Ovary (tissue), 3 donors: ENCODE data around the gene POLL.

Experiments
- EP300 ChIP-seq: sonication (generic); formaldehyde crosslinking; IDR thresholded peaks from one replicate; pipeline ENCODE4 v1.6.1; 2017; ENCODE audit warnings: antibody characterized with exemption
- POLR2A ChIP-seq: fragments of 450-650 bp; IDR thresholded peaks from one replicate; pipeline ENCODE4 v1.6.1; 2017; ENCODE audit warnings: antibody characterized with exemption, mild to moderate bottlenecking, moderate library complexity
- TF ChIP-seq, protein P1 (sequence below), 3 donors: fragments of 450-650 bp in 2 of 3; fragments of 200-600 bp in 1 of 3; IDR thresholded peaks; one replicate each; pipeline versions ENCODE4 v1.5.1 to v1.8.0; 2016 to 2022; ENCODE audit warnings: antibody characterized with exemption in 3 of 3, mild to moderate bottlenecking in 1 of 3
- donor health status: DM: no; HTN: no; CAD: no.

DNA sequence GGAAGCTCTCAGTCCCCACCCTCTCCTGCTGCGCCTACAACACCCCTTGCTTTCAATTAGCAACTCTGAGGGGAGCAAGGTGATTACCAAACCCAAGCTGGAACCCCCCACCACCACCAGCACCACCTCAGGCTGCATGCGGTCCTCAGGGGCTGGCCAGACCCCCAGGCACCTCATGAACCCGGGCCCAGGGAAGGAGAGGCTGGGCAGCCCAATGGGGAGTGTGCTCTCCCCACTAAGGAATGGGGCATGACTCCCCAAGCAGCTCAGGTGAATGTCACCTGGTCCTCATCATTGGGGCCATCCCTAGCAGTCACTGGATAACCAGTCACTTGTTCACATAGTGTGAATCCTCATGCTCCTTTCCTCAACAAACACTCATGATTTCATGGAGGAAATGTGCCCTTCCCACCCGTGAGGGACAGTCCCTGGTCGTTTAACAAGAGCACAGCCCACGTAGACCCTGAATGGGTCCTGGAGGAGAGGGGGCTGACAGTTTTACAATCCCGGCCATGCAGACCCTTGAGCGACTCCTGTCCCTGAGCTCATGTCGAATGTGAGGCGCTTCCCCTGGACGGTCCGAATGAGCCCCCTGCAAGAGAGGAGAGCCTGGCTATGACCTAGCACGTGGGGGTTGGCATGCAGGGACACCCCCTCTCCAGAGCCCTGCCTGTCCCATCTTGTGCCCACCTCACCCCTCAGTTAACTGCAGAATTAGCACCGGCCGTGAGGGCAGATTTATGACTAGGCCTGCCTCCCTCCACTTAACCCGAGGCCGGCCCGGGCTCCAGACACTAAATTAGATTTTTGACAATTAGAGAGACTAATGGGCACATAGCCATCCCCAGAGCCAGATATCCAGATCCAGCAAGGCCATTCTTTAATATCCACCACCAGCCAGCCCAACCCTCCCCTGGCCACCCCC is 29.1 kb downstream of the POLL start:
- TF ChIP-seq, protein P1, sequence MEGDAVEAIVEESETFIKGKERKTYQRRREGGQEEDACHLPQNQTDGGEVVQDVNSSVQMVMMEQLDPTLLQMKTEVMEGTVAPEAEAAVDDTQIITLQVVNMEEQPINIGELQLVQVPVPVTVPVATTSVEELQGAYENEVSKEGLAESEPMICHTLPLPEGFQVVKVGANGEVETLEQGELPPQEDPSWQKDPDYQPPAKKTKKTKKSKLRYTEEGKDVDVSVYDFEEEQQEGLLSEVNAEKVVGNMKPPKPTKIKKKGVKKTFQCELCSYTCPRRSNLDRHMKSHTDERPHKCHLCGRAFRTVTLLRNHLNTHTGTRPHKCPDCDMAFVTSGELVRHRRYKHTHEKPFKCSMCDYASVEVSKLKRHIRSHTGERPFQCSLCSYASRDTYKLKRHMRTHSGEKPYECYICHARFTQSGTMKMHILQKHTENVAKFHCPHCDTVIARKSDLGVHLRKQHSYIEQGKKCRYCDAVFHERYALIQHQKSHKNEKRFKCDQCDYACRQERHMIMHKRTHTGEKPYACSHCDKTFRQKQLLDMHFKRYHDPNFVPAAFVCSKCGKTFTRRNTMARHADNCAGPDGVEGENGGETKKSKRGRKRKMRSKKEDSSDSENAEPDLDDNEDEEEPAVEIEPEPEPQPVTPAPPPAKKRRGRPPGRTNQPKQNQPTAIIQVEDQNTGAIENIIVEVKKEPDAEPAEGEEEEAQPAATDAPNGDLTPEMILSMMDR (IDR thresholded peaks at IDR 0.05), result no peak
- TF ChIP-seq POLR2A (no peak), EP300 (no peak)
